ENCODE measurements around the gene ATP11A.

ATP11A gene

DNA sequence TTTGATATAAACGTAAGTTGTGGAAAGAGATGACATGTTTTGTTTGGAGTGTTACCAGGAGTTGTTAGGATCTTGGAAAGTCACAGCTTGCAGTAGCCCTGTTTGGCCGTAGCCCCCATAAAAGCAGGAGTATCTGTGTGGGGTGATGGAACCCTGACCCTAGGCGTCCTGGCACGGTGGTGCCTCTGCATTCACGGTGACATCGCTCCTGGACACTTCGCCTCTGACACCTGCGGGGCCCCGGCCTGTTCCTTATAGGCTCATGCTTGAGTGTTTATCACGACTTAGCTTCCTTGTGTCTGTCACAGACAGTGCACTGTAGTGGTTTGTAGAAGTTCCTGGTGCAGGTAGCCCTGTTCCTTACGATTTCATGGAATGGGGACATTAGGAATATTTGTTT lies 74.2 kb downstream of the ATP11A start:
- H3K4me3 ChIP-seq (ENCODE audit: low read depth, low read length): no peak overlapping the region
- TF ChIP-seq ZNF560 (tag by site-specific recombination; IDR thresholded peaks at IDR 0.05; ENCODE audit: borderline replicate concordance) (no peak), ZNF138 (tag by site-specific recombination; IDR thresholded peaks at IDR 0.05; ENCODE audit: borderline replicate concordance) (no peak), ZNF76 (tag by site-specific recombination; IDR thresholded peaks at IDR 0.05; ENCODE audit: borderline replicate concordance, low read depth) (no peak)
- H3K36me3 ChIP-seq (ENCODE audit: control insufficient read depth in 2 of 2, insufficient read depth in 1 of 2, low read length in 2 of 2): no peaks in the 10 kb centered on the region
- no peaks in the 10 kb centered on the region for H3K4me1 ChIP-seq (ENCODE audit: control insufficient read depth, insufficient read depth, low read length)
- no peaks in the 10 kb centered on the region for H3K9me3 ChIP-seq (ENCODE audit: control insufficient read depth, insufficient read depth, low read depth, low read length)
- CTCF ChIA-PET: no interaction called here
- POLR2A ChIA-PET: no interaction called here
- no peak overlapping the region for H3K27ac ChIP-seq (ENCODE audit: extremely low read depth, low read depth, low read length)

DNA sequence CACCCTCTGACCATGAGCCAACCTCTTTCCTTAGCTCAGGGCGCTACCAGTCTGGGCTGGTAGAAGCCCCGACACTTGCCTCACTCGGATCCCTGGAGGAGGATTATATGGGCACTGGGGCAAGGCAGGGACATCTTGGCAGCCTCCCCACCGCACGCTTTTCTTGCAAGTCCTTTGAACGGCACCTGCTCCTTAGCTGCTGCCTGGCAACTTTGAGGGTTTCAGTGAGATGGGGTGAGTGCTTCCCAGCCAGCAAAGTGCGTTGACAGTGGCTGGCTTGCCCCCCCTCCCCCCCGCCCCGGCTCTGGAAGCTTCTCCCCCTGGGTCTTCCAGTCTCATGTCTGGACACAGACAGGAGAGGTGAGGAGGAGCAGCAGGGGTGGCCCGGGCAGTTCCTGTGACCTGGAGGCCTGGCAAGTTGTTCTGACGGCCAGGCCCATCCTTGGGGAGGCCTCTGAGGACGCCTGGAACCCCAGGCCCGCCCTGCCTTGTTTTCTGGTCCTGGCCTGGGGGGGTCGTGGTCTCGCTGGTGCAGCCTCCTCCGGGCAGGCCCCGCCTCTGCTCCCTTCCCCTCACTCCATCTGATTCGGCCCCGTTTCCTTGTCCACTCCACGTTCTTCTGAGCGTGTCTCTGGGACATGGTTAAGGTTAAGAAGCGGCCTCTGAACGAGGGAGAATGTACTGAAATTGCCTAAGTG lies 75.2 kb downstream of the ATP11A start:
- POLR2A ChIA-PET: no interaction called here
- TF ChIP-seq ZNF654 (tag by site-specific recombination; IDR thresholded peaks at IDR 0.05; ENCODE audit: low read depth) (no peak), ZNF571 (tag by site-specific recombination; IDR thresholded peaks at IDR 0.05) (no peak), ZNF785 (tag by site-specific recombination; IDR thresholded peaks at IDR 0.05) (no peak), ZNF558 (tag by site-specific recombination; IDR thresholded peaks at IDR 0.05) (no peak), ZNF140 (tag by site-specific recombination; IDR thresholded peaks at IDR 0.05) (no peak), ZNF777 (tag by site-specific recombination; IDR thresholded peaks at IDR 0.05; ENCODE audit: borderline replicate concordance) (no peak), ZNF776 (tag by site-specific recombination; IDR thresholded peaks at IDR 0.05; ENCODE audit: borderline replicate concordance) (no peak), ZNF214 (tag by site-specific recombination; IDR thresholded peaks at IDR 0.05; ENCODE audit: borderline replicate concordance) (no peak), ZNF707 (tag by site-specific recombination; IDR thresholded peaks at IDR 0.05) (no peak), MZF1 (tag by site-specific recombination; IDR thresholded peaks at IDR 0.05; ENCODE audit: borderline replicate concordance) (no peak), ZFP3 (tag by site-specific recombination; IDR thresholded peaks at IDR 0.05; ENCODE audit: low read depth) (no peak)
- TF ChIP-seq, protein P1, sequence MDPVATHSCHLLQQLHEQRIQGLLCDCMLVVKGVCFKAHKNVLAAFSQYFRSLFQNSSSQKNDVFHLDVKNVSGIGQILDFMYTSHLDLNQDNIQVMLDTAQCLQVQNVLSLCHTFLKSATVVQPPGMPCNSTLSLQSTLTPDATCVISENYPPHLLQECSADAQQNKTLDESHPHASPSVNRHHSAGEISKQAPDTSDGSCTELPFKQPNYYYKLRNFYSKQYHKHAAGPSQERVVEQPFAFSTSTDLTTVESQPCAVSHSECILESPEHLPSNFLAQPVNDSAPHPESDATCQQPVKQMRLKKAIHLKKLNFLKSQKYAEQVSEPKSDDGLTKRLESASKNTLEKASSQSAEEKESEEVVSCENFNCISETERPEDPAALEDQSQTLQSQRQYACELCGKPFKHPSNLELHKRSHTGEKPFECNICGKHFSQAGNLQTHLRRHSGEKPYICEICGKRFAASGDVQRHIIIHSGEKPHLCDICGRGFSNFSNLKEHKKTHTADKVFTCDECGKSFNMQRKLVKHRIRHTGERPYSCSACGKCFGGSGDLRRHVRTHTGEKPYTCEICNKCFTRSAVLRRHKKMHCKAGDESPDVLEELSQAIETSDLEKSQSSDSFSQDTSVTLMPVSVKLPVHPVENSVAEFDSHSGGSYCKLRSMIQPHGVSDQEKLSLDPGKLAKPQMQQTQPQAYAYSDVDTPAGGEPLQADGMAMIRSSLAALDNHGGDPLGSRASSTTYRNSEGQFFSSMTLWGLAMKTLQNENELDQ (tag by site-specific recombination; IDR thresholded peaks at IDR 0.05; ENCODE audit: low read depth): no peak
- TF ChIP-seq, protein P2, sequence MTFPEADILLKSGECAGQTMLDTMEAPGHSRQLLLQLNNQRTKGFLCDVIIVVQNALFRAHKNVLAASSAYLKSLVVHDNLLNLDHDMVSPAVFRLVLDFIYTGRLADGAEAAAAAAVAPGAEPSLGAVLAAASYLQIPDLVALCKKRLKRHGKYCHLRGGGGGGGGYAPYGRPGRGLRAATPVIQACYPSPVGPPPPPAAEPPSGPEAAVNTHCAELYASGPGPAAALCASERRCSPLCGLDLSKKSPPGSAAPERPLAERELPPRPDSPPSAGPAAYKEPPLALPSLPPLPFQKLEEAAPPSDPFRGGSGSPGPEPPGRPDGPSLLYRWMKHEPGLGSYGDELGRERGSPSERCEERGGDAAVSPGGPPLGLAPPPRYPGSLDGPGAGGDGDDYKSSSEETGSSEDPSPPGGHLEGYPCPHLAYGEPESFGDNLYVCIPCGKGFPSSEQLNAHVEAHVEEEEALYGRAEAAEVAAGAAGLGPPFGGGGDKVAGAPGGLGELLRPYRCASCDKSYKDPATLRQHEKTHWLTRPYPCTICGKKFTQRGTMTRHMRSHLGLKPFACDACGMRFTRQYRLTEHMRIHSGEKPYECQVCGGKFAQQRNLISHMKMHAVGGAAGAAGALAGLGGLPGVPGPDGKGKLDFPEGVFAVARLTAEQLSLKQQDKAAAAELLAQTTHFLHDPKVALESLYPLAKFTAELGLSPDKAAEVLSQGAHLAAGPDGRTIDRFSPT (tag by site-specific recombination; IDR thresholded peaks at IDR 0.05): no peak
- TF ChIP-seq, protein P3, sequence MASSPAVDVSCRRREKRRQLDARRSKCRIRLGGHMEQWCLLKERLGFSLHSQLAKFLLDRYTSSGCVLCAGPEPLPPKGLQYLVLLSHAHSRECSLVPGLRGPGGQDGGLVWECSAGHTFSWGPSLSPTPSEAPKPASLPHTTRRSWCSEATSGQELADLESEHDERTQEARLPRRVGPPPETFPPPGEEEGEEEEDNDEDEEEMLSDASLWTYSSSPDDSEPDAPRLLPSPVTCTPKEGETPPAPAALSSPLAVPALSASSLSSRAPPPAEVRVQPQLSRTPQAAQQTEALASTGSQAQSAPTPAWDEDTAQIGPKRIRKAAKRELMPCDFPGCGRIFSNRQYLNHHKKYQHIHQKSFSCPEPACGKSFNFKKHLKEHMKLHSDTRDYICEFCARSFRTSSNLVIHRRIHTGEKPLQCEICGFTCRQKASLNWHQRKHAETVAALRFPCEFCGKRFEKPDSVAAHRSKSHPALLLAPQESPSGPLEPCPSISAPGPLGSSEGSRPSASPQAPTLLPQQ (tag by site-specific recombination; IDR thresholded peaks at IDR 0.05): no peak
- TF ChIP-seq, protein P4, sequence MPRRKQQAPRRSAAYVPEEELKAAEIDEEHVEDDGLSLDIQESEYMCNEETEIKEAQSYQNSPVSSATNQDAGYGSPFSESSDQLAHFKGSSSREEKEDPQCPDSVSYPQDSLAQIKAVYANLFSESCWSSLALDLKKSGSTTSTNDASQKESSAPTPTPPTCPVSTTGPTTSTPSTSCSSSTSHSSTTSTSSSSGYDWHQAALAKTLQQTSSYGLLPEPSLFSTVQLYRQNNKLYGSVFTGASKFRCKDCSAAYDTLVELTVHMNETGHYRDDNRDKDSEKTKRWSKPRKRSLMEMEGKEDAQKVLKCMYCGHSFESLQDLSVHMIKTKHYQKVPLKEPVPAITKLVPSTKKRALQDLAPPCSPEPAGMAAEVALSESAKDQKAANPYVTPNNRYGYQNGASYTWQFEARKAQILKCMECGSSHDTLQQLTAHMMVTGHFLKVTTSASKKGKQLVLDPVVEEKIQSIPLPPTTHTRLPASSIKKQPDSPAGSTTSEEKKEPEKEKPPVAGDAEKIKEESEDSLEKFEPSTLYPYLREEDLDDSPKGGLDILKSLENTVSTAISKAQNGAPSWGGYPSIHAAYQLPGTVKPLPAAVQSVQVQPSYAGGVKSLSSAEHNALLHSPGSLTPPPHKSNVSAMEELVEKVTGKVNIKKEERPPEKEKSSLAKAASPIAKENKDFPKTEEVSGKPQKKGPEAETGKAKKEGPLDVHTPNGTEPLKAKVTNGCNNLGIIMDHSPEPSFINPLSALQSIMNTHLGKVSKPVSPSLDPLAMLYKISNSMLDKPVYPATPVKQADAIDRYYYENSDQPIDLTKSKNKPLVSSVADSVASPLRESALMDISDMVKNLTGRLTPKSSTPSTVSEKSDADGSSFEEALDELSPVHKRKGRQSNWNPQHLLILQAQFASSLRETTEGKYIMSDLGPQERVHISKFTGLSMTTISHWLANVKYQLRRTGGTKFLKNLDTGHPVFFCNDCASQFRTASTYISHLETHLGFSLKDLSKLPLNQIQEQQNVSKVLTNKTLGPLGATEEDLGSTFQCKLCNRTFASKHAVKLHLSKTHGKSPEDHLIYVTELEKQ (tag by site-specific recombination; IDR thresholded peaks at IDR 0.05; ENCODE audit: borderline replicate concordance): no peak
- no peaks in the 10 kb centered on the region for H3K9me3 ChIP-seq (ENCODE audit: control insufficient read depth, insufficient read depth, low read depth, low read length)
- no peak overlapping the region for H3K27ac ChIP-seq (ENCODE audit: extremely low read depth, low read depth, low read length)
- no peaks in the 10 kb centered on the region for H3K4me1 ChIP-seq (ENCODE audit: control insufficient read depth, insufficient read depth, low read length)
- CTCF ChIA-PET: interaction anchor here (0.5 kb wide), 1 partner anchor 905 kb away, joined by 3 read pairs; no protein-coding TSS in a partner anchor
- no peaks in the 10 kb centered on the region for H3K36me3 ChIP-seq (ENCODE audit: control insufficient read depth in 2 of 2, insufficient read depth in 1 of 2, low read length in 2 of 2)
- no peak overlapping the region for H3K4me3 ChIP-seq (ENCODE audit: low read depth, low read length)

Data from HEK293 (cell line).